ENCODE data around the gene SUPT6H. TPM values are rescaled to one million over a fixed set of nuclear protein-coding genes. Genes with fewer than 3 reads are reported as not detected.

SUPT6H gene
- total and polyA plus RNA-seq, 2 of the 4 experiments (the other 2 are of a cell fraction), result 41.4 to 44.8 TPM

DNA sequence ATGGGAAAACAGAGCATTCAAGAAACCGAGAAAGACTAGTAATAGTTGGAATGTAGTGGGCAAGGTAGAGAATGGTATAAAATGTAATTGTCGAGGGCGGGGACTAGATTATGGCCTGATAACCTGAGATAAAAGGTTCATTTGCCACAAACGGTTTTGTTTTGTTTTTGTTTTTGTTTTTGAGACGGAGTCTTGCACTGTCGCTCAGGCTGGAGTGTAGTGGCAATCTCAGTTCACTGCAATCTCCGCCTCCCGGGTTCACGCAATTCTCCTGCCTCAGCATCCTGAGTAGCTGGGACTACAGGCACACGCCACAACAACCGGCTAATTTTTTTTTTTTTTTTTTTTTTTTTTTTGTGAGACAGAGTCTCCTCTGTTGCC lies 67.9 kb downstream of the SUPT6H start:
- in situ Hi-C loops (cut with MboI; ENCODE audit: low sequenced_read_pairs), result loop anchor here (10.0 kb wide), 1 partner anchor 375 kb away; no protein-coding TSS in a partner anchor
- 100% methylated on average over 2 to 5 of the region's 11 CpGs for WGBS, 2 experiments (ENCODE audit: extremely low coverage in 2 of 2, insufficient read length in 1 of 2)
- H2AK9ac ChIP-seq (replicated peaks; ENCODE audit: low read depth, low read length, poor library complexity), result no peak overlapping the region

More for the DNA sequence above, 67.9 kb downstream of the SUPT6H start:
- no peak overlapping the region for H3K9ac ChIP-seq (ENCODE audit: low read depth, low read length)
- no peak overlapping the region for H2BK20ac ChIP-seq (ENCODE audit: low read depth, low read length)
- H3K23ac ChIP-seq (ENCODE audit: low read depth, low read length), result no peak overlapping the region
- ChIA-PET CTCF (interaction anchor here (1.6 to 4.0 kb wide), 2 partner anchors 19 to 224 kb away, joined by 4 to 60 read pairs; no protein-coding TSS in a partner anchor), POLR2A (ENCODE audit: unreplicated experiment) (no interaction called here)
- H3K79me1 ChIP-seq (ENCODE audit: low read depth in 1 of 2, low read length in 2 of 2), result peaks cover 0 to 14% of the 10 kb centered on the region in 2 experiments; a peak in 2 of 4 replicates
- H3K36me3 ChIP-seq (ENCODE audit: control insufficient read depth, insufficient read depth, low read length), result peaks cover 2% of the 10 kb centered on the region; the same call in 1 of the 2 replicates
- H3K9me3 ChIP-seq (ENCODE audit: control insufficient read depth, insufficient read depth, low read length), result no peaks in the 10 kb centered on the region
- H2BK120ac ChIP-seq (ENCODE audit: low read depth, low read length), result no peak overlapping the region
- no peak overlapping the region for H2AK5ac ChIP-seq (ENCODE audit: low read depth, low read length)
- H4K5ac ChIP-seq (ENCODE audit: low read depth, low read length), result no peak overlapping the region
- H3K18ac ChIP-seq (ENCODE audit: low read depth, low read length), result no peak overlapping the region
- BruUV-seq (replicated peaks), result no TSS peak
- no peak overlapping the region for H2BK15ac ChIP-seq (ENCODE audit: low read depth, low read length)
- no peak overlapping the region for H4K8ac ChIP-seq (ENCODE audit: low read depth in 2 of 2, low read length in 2 of 2)
- no peak for DNase-seq
- H3K56ac ChIP-seq (ENCODE audit: extremely low read depth, insufficient read depth, low read length), result no peak overlapping the region
- H3K4me2 ChIP-seq (ENCODE audit: low read depth, low read length), result no peak overlapping the region
- peaks cover 6% of the 10 kb centered on the region for H4K20me1 ChIP-seq (ENCODE audit: insufficient read depth, low read length)
- no peaks in the 10 kb centered on the region for H3K9me1 ChIP-seq (ENCODE audit: insufficient read depth, low read length)
- no peak overlapping the region for H4K91ac ChIP-seq (ENCODE audit: insufficient read depth, low read depth, low read length)
- no peak overlapping the region for H3K4ac ChIP-seq (ENCODE audit: low read depth, low read length)
- intact Hi-C loops (cut with micrococcal nuclease), result loop anchor here (1.0 to 2.0 kb wide), 2 partner anchors 13 to 387 kb away; no protein-coding TSS in a partner anchor
- dilution Hi-C loops (cut with HindIII; ENCODE audit: low sequenced_read_pairs, unreplicated experiment), result no loop called here
- no peaks in the 10 kb centered on the region for H3K27me3 ChIP-seq (ENCODE audit: control insufficient read depth, insufficient read depth, low read length)
- H3K4me3 ChIP-seq (ENCODE audit: insufficient read depth, low read depth, low read length), result no peak overlapping the region
- no peak for ATAC-seq (ENCODE audit: low read depth)
- H3K4me1 ChIP-seq (ENCODE audit: control insufficient read depth, insufficient read depth, low read length), result peaks cover 12% of the 10 kb centered on the region
- no peak overlapping the region for H3K14ac ChIP-seq (replicated peaks; ENCODE audit: low read depth, low read length)
- no peak overlapping the region for H3K27ac ChIP-seq (ENCODE audit: insufficient read depth, low read length)
- TF ChIP-seq MAFK (IDR thresholded peaks at IDR 0.05; ENCODE audit: low read depth, low read length) (no peak), MAZ (IDR thresholded peaks at IDR 0.05; ENCODE audit: borderline replicate concordance, low read depth, low read length) (no peak), FOS (IDR thresholded peaks at IDR 0.05; ENCODE audit: low read depth, low read length) (no peak), BHLHE40 (IDR thresholded peaks at IDR 0.05; ENCODE audit: low read depth, low read length) (no peak), RCOR1 (IDR thresholded peaks at IDR 0.05; ENCODE audit: insufficient replicate concordance, low read length) (no peak), RFX5 (IDR thresholded peaks at IDR 0.05; ENCODE audit: low read depth, low read length) (no peak), RAD21 (IDR thresholded peaks at IDR 0.05; ENCODE audit: low read length) (no peak), SMC3 (IDR thresholded peaks at IDR 0.05; ENCODE audit: low read depth, low read length) (no peak), NFE2L2 (IDR thresholded peaks at IDR 0.05; ENCODE audit: low read depth, low read length) (no peak), POLR2A (IDR thresholded peaks at IDR 0.05; ENCODE audit: low read depth, low read length) (no peak), CHD1 (IDR thresholded peaks at IDR 0.05; ENCODE audit: low read depth, low read length) (no peak), CEBPB (IDR thresholded peaks at IDR 0.05; ENCODE audit: low read depth, low read length) (no peak), MXI1 (IDR thresholded peaks at IDR 0.05; ENCODE audit: borderline replicate concordance, low read depth, low read length) (no peak)
- TF ChIP-seq, protein P1, sequence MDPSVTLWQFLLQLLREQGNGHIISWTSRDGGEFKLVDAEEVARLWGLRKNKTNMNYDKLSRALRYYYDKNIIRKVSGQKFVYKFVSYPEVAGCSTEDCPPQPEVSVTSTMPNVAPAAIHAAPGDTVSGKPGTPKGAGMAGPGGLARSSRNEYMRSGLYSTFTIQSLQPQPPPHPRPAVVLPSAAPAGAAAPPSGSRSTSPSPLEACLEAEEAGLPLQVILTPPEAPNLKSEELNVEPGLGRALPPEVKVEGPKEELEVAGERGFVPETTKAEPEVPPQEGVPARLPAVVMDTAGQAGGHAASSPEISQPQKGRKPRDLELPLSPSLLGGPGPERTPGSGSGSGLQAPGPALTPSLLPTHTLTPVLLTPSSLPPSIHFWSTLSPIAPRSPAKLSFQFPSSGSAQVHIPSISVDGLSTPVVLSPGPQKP (IDR thresholded peaks at IDR 0.05; ENCODE audit: borderline replicate concordance, low read depth, low read length), result no peak
- TF ChIP-seq, protein P2, sequence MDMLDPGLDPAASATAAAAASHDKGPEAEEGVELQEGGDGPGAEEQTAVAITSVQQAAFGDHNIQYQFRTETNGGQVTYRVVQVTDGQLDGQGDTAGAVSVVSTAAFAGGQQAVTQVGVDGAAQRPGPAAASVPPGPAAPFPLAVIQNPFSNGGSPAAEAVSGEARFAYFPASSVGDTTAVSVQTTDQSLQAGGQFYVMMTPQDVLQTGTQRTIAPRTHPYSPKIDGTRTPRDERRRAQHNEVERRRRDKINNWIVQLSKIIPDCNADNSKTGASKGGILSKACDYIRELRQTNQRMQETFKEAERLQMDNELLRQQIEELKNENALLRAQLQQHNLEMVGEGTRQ (IDR thresholded peaks at IDR 0.05; ENCODE audit: low read depth, low read length), result no peak
- TF ChIP-seq, protein P3, sequence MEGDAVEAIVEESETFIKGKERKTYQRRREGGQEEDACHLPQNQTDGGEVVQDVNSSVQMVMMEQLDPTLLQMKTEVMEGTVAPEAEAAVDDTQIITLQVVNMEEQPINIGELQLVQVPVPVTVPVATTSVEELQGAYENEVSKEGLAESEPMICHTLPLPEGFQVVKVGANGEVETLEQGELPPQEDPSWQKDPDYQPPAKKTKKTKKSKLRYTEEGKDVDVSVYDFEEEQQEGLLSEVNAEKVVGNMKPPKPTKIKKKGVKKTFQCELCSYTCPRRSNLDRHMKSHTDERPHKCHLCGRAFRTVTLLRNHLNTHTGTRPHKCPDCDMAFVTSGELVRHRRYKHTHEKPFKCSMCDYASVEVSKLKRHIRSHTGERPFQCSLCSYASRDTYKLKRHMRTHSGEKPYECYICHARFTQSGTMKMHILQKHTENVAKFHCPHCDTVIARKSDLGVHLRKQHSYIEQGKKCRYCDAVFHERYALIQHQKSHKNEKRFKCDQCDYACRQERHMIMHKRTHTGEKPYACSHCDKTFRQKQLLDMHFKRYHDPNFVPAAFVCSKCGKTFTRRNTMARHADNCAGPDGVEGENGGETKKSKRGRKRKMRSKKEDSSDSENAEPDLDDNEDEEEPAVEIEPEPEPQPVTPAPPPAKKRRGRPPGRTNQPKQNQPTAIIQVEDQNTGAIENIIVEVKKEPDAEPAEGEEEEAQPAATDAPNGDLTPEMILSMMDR (conservative IDR thresholded peaks at IDR 0.05; ENCODE audit: low read depth, low read length), result no peak
- H2AFZ ChIP-seq (replicated peaks; ENCODE audit: low read length, poor library complexity), result no peak overlapping the region
- H2BK5ac ChIP-seq (ENCODE audit: low read depth, low read length, poor library complexity, severe bottlenecking), result no peak overlapping the region

Measured in IMR-90 (cell line).